GM12892 (cell line): ENCODE data around the gene MYD88.

Experiments
- DNase-seq: peaks from one replicate; pipeline ENCODE4 v3.0.0; 2011; ENCODE audit not compliant: insufficient read length
- FAIRE-seq: peaks from 2 replicates; lab custom pipeline; 2011; peaks lifted over from hg19 to GRCh38; lab: Jason Lieb, UNC
- POLR2A ChIP-seq: IDR thresholded peaks from 2 replicates; pipeline ENCODE4 v1.6.1; 2011; ENCODE audit warnings: low read depth, low read length, control low read depth
- POLR2AphosphoS5 ChIP-seq: IDR thresholded peaks from 2 replicates; pipeline ENCODE4 v1.6.1; 2011; ENCODE audit warnings: low read depth, low read length, control low read depth
- TAF1 ChIP-seq: IDR thresholded peaks from 2 replicates; pipeline ENCODE4 v1.6.1; 2011; ENCODE audit warnings: low read depth, mild to moderate bottlenecking, control low read depth, low read length, borderline replicate concordance

Gene MYD88

GRCh38 chr3:38121451-38121831, 17.0 kb upstream of the MYD88 start:
- TF ChIP-seq TAF1 (no peak), POLR2AphosphoS5 (no peak), POLR2A (no peak)
- FAIRE-seq (no peak), DNase-seq (no peak)

- DNase-seq (no peak), FAIRE-seq (no peak)
- no peak for TF ChIP-seq TAF1
- TF ChIP-seq POLR2A, result no peak
- TF ChIP-seq POLR2AphosphoS5, result no peak
These were observed 16.5 kb upstream of the MYD88 start for GRCh38 chr3:38121832-38122461.

DNA sequence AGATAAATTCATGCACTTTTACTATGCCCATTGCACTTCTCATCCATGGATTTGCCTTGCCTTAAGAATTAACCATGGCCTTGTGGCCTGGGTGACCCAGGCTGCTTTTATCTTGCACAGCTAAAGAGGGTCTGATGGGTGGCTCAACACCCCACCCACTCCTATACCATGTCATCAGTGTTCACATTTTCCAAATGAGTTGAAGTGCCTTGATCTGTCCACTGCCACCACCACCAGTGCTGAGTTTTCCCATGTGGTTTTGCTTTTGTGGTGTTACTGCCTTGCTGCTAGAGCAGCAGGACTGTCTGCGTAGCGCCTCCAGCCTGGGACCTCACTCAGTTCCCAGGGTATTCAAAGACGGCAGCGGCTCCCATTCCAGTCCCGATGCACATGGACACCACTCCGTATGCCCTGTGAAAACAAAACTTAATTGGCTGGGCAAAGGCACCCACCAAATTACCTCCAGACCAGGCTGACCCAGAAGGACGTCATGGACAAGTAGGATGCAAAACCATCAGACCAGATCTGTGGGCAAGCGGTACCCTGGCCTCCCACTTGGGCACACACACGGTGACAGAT, 15.7 kb upstream of the MYD88 start:
- no peak for FAIRE-seq
- TF ChIP-seq POLR2A (no peak), TAF1 (no peak), POLR2AphosphoS5 (no peak)

DNA sequence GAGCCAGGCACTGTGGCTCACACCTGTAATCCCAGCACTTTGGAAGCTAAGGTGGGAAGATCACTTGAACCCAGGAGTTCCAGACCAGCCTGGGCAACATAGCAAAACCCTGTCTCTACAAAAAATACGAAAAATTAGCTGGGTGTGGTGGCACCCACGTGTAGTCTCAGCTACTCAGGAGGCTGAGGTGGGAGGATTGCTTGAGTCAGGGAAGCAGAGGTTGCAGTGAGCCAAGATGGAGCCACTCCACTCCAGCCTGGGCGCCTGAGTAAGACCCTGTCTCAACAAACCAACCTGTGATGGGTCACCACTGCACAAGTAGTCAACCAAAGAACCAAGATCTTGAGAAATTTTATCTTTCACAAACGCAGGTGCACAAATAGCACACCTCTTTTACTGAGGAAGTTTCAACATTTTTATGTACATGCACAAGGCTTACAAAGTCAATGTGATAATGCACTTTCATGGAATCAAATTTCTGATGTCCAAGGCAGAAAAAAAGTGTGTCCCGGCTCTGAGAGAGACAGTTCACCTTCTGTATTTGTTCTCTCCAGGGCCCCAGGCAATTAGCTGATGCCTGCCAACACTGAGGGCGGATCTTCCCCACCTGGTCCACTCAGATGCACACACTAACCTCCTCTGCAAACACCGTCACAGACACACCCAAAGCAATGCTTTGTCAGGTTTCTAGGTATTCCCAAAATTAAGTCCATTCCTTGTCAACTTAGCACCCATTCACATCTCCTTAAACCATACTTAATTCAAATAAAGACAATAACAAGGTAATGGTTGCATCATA, 13.9 kb upstream of the MYD88 start:
- DNase-seq (no peak), FAIRE-seq (no peak)

More for the DNA sequence above, 15.7 kb upstream of the MYD88 start:
- DNase-seq, result no peak

GRCh38 chr3:38125305-38126120, 12.9 kb upstream of the MYD88 start:
- TF ChIP-seq POLR2A (no peak), POLR2AphosphoS5 (no peak), TAF1 (no peak)
- DNase-seq (no peak), FAIRE-seq (no peak)

More for the DNA sequence above, 13.9 kb upstream of the MYD88 start:
- TF ChIP-seq POLR2A, result no peak
- no peak for TF ChIP-seq TAF1

DNA sequence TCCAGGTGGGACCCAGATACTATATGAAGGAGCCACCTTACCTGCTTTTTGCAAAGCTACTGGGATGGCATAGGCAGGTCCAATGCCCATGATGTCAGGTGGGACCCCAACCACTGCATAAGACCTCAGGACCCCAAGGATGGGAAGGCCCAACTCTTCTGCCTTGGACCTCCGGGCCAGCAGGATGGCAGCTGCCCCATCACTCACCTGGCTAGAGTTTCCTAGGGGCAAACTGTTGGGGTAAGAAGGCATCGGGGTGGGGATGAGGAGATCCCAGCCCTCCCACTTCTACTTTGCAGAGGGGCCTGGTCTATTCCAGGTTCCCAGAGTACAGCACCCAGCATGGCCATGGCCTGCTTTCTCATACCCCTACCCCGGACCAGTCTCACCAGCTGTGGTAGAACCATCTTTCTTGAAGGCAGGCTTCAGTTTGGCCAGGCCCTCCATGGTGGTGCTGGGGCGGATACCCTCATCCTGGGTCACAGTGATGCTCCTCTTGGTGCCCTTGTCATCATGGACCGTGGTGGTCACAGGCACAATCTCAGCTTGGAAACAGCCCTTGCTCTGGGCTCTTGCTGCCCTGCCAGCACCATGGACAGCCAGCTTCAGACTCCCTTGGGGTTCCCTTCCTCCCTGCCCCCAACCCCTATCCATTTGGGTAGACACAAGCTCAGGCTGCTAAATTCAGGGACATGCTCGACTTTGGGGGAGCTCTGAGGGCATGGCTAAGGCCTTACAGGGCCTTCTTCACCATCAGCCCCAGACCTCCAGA, 12.2 kb upstream of the MYD88 start:
- no peak for TF ChIP-seq POLR2A
- TF ChIP-seq TAF1, result no peak
- no peak for TF ChIP-seq POLR2AphosphoS5
- FAIRE-seq, result no peak
- no peak for DNase-seq

DNA sequence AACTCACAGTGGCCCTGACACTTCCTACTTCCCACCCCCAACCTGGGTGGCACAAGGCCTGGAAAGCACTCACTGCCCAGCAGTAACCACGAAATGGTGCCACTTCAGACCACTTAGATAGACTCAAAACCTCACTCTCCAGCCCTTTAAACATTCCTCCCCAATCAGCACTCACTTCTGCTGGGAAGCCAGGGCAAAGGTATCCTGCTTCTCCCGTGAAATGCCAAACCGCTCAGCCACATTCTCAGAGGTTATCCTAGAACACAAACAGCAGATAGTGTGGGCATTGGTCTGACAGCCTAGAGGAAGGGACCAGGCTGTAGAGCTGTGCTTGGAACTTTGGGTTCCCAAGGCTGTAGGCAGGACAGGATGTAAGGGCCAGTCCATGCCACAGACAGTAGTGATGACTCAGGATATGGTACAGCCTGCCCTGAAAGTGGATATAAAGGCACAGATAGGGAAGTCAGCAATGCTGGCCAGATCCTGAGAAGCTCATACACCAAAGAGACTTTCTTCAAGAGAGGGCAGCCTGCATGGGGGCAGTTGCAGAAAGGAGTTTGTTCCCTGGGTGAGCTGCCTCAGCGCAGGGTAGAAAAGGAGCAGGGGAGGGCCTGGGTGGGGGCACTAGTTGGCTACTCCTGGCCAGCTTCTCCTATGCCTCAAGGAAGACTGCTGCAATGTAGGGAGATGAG, 10.7 kb upstream of the MYD88 start:
- no peak for TF ChIP-seq TAF1
- no peak for TF ChIP-seq POLR2AphosphoS5
- no peak for TF ChIP-seq POLR2A
- FAIRE-seq (no peak), DNase-seq (no peak)

DNA sequence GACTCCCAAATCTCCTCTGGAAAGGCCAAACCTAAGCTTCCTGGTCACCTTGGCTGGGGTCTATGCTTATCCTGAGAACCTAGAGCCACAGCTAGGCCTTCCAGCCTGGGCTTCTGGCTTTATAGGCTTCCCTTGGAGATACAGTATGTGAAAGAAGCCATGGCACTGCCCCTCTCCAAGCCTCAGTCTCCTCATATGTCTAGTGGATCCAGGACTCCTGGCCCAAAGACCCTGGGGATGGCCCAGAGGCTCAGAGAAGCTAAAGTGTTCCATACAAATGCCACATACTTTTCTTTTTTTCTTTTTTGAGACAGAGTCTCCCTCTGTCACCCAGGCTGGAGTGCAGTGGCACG, 10.2 kb upstream of the MYD88 start:
- no peak for DNase-seq
- no peak for FAIRE-seq
- TF ChIP-seq TAF1 (no peak), POLR2AphosphoS5 (no peak), POLR2A (no peak)

DNA sequence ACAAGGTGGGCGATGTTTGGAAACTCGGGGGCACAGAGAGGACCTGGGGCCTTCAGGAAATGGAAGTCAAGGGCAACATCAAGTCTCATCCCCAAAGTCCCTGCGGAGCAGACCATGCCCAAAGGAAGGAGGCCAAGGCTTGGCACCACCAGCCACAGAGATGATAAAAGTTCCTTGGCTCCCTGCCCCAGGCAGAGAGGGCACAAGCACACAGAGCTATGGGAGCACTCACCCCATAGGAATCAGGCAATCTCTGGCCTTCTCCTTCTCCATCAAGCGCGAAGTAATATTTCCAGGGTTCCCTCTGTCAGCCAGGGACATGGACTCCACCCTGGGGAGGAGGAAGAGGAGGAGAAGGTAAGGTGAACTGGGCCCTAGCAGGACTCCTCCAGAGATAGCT, 9.4 kb upstream of the MYD88 start:
- DNase-seq, result no peak
- no peak for FAIRE-seq
- TF ChIP-seq TAF1 (no peak), POLR2A (no peak)

DNA sequence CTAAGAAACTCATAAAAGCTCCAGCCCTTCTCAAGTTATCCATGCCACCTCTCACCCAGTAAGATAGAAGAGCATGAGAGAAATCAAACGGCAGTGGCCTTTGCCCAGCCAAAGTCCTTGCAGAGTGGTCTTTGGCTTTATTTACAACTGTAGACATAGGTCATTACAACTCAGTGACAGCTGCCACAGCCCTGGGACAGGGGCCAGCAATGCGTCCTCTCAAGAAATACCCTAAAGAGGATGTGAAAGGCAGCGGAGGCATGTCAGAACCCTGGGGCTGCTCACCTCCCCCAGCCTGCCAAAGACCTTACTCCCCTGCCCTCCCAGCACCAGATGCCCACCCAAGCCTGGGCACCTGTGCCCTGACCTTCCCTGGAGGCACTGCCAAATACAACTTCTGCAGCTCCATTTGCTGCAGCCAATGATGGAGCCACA, 7.8 kb upstream of the MYD88 start:
- TF ChIP-seq POLR2AphosphoS5, result no peak
- TF ChIP-seq POLR2A, result no peak
- no peak for TF ChIP-seq TAF1
- no peak for DNase-seq
- FAIRE-seq, result no peak
